Panc1 (cell line): Measurements from ENCODE around the gene SLC66A2.

Experiments
- POLR2AphosphoS5 ChIP-seq: IDR thresholded peaks from 2 replicates; pipeline ENCODE4 v1.6.1; 2012; ENCODE audit warnings: mild to moderate bottlenecking, low read depth, low read length, moderate library complexity
- REST ChIP-seq, 2 experiments: IDR thresholded peaks; 2 replicates each; pipeline ENCODE4 v1.6.1; 2011 to 2012; ENCODE audit warnings: low read depth in 2 of 2, control low read depth in 1 of 2, low read length in 1 of 2, mild to moderate bottlenecking in 1 of 2, moderate library complexity in 1 of 2; ENCODE audit not compliant: insufficient read depth in 1 of 2
- TCF7L2 ChIP-seq: IDR thresholded peaks from 2 replicates; pipeline ENCODE4 v1.6.1; 2011; ENCODE audit warnings: mild to moderate bottlenecking, low read depth, low read length, inconsistent platforms
- TF ChIP-seq, protein P1 (sequence below): fragments of 450-650 bp; IDR thresholded peaks from 2 replicates; pipeline ENCODE4 v1.5.1; 2017; ENCODE audit warnings: mild to moderate bottlenecking

GRCh38 chr18:79855147-79855933 lies 96.1 kb downstream of the SLC66A2 start:
- TF ChIP-seq, protein P1, sequence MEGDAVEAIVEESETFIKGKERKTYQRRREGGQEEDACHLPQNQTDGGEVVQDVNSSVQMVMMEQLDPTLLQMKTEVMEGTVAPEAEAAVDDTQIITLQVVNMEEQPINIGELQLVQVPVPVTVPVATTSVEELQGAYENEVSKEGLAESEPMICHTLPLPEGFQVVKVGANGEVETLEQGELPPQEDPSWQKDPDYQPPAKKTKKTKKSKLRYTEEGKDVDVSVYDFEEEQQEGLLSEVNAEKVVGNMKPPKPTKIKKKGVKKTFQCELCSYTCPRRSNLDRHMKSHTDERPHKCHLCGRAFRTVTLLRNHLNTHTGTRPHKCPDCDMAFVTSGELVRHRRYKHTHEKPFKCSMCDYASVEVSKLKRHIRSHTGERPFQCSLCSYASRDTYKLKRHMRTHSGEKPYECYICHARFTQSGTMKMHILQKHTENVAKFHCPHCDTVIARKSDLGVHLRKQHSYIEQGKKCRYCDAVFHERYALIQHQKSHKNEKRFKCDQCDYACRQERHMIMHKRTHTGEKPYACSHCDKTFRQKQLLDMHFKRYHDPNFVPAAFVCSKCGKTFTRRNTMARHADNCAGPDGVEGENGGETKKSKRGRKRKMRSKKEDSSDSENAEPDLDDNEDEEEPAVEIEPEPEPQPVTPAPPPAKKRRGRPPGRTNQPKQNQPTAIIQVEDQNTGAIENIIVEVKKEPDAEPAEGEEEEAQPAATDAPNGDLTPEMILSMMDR: no peak
- TF ChIP-seq POLR2AphosphoS5 (no peak), REST (IDR thresholded peaks at IDR 0.05; ENCODE audit: insufficient read depth in 1 of 2, low read depth in 2 of 2, low read length in 1 of 2) (no peak), TCF7L2 (no peak)
